ENCODE measurements around the gene ZNF516.

DNA sequence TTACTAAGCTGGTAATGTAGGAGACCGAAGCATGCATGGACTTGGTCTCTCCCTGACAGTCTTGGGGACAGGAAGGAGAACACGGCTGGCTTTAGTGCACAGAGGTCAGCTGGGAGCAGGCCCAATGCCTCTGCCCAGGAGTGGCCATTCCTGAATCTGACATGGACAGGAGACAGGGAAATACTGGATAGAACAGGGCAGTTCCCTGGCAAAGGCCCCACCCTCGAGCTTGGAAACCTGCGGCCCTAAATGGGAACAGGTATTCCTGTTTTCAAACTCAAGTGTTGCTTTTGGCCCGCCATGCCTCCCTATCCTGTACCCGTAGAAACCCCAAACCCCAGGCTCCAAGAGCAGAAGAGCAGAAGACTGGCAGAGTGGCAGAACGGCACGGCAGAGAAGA lies 107.4 kb downstream of the ZNF516 start:
- no peak for TF ChIP-seq EZH2 (IDR thresholded peaks at IDR 0.05; ENCODE audit: borderline replicate concordance, low read depth, low read length, severe bottlenecking)
- TF ChIP-seq CTCF (IDR thresholded peaks at IDR 0.05; ENCODE audit: borderline replicate concordance, extremely low read depth, low read length, poor library complexity, severe bottlenecking) = no peak
